Stimulated activated memory B cell treated with anti-CD40 and anti-IgM and Interleukin-4, amounts not matched to agents 10 μg/mL and 1 μg/mL and 100 μg/mL, for 72 hours (primary cell): ENCODE data around the gene NUP188.
"Not testable (repeated sequence)": the region's sequence is repeated elsewhere in the genome, so short reads cannot be mapped to it uniquely, and the experiment has no call there.

Experiments used
- ATAC-seq: fragments of 150-1000 bp; cut with Tn5 transposase; 2 replicates; pipeline ENCODE4 v1.10.0; 2021
- H3K27ac Mint-ChIP-seq: one replicate; pipeline ENCODE4 v1.8.0; 2022; ENCODE audit warnings: mild to moderate bottlenecking, mixed read lengths
- H3K27me3 Mint-ChIP-seq: one replicate; pipeline ENCODE4 v1.8.0; 2022; ENCODE audit warnings: mixed read lengths
- H3K36me3 Mint-ChIP-seq: one replicate; pipeline ENCODE4 v1.8.0; 2022; ENCODE audit warnings: mixed read lengths
- H3K4me1 Mint-ChIP-seq: one replicate; pipeline ENCODE4 v1.8.0; 2022; ENCODE audit warnings: mixed read lengths
- H3K4me3 Mint-ChIP-seq: one replicate; pipeline ENCODE4 v1.8.0; 2022; ENCODE audit warnings: mild to moderate bottlenecking, moderate library complexity, mixed read lengths
- H3K9me3 Mint-ChIP-seq: one replicate; pipeline ENCODE4 v1.8.0; 2022; ENCODE audit warnings: mixed read lengths

NUP188 gene

DNA sequence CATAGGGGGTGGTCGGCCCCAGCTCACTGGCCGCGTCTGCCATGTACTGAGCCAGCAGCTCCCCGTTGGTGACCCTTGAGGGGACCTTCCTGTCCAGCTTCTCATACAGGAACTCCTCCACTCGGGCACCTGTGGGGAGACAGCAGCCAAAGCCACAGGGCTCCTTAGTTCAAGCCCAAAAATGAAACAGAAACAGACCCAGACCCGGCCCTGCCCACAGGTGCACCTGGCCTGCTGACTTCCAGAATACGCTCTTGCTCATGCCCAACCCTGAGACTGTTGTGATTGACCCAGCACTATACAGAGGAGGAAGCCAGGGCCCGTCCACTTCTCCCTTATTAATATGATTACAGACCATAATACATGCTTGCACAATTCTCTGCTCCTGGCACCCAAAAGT is 73.6 kb downstream of the NUP188 start:
- Mint-ChIP-seq H3K4me3 (peak overlapping the region; percentile 54), H3K4me1 (peaks cover 28% of the 10 kb centered on the region), H3K9me3 (no peaks in the 10 kb centered on the region), H3K27me3 (no peaks in the 10 kb centered on the region), H3K27ac (peak overlapping the region; percentile 80), H3K36me3 (peaks cover 11% of the 10 kb centered on the region)
- ATAC-seq, result peak; percentile 92

- Mint-ChIP-seq H3K9me3 (no peaks in the 10 kb centered on the region), H3K4me1 (peaks cover 37% of the 10 kb centered on the region), H3K4me3 (no peak overlapping the region), H3K27me3 (no peaks in the 10 kb centered on the region), H3K36me3 (peaks cover 11% of the 10 kb centered on the region), H3K27ac (peak overlapping the region; percentile 80)
- ATAC-seq, result no peak
Measured at GRCh38 chr9:129022037-129022436, 74.5 kb downstream of the NUP188 start.

GRCh38 chr9:129023036-129023907 is 75.8 kb downstream of the NUP188 start:
- H3K27ac Mint-ChIP-seq, result peak overlapping the region; percentile 80
- ATAC-seq, result no peak

DNA sequence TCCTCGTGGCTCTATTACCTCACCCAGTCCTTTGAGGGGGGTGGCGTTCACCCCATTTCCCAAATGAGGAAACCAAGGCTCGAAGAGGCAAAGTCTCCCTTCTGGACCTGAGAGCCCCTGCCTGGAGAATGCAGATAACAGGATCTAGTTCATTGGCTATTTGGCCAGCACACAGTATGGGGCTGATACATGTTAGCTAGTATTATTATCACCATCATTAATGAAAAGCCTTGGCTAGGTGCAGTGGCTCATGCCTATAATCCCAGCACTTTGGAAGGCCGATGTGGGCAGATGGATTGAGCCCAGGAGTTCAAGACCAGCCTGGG is 76.4 kb downstream of the NUP188 start:
- Mint-ChIP-seq H3K27me3 (no peaks in the 10 kb centered on the region), H3K36me3 (peaks cover 8% of the 10 kb centered on the region), H3K27ac (no peak overlapping the region), H3K9me3 (no peaks in the 10 kb centered on the region), H3K4me1 (peaks cover 44% of the 10 kb centered on the region), H3K4me3 (no peak overlapping the region)
- no peak for ATAC-seq

More at GRCh38 chr9:129023036-129023907, 75.8 kb downstream of the NUP188 start:
- H3K4me3 Mint-ChIP-seq, result no peak overlapping the region
- H3K36me3 Mint-ChIP-seq, result peaks cover 11% of the 10 kb centered on the region
- no peaks in the 10 kb centered on the region for H3K9me3 Mint-ChIP-seq
- no peaks in the 10 kb centered on the region for H3K27me3 Mint-ChIP-seq
- H3K4me1 Mint-ChIP-seq, result peaks cover 44% of the 10 kb centered on the region

- no peak for ATAC-seq
- H3K4me3 Mint-ChIP-seq, result no peak overlapping the region
- no peaks in the 10 kb centered on the region for H3K27me3 Mint-ChIP-seq
- H3K36me3 Mint-ChIP-seq, result peaks cover 4% of the 10 kb centered on the region
- H3K4me1 Mint-ChIP-seq, result peaks cover 41% of the 10 kb centered on the region
- H3K9me3 Mint-ChIP-seq, result no peaks in the 10 kb centered on the region
- H3K27ac Mint-ChIP-seq, result peak overlapping the region; percentile 74
Measured at GRCh38 chr9:129026442-129027223, 79.1 kb downstream of the NUP188 start.

- ATAC-seq, result no peak
- peaks cover 35% of the 10 kb centered on the region for H3K4me1 Mint-ChIP-seq
- H3K36me3 Mint-ChIP-seq, result peaks cover under 1% of the 10 kb centered on the region
- H3K4me3 Mint-ChIP-seq, result peak overlapping the region; percentile 81
- peak overlapping the region; percentile 74 for H3K27ac Mint-ChIP-seq
- H3K9me3 Mint-ChIP-seq, result no peaks in the 10 kb centered on the region
- no peaks in the 10 kb centered on the region for H3K27me3 Mint-ChIP-seq
Measured at GRCh38 chr9:129027224-129027684, 79.8 kb downstream of the NUP188 start.

- Mint-ChIP-seq H3K27me3 (no peaks in the 10 kb centered on the region), H3K36me3 (no peaks in the 10 kb centered on the region), H3K9me3 (no peaks in the 10 kb centered on the region), H3K4me1 (peaks cover 33% of the 10 kb centered on the region), H3K27ac (peak overlapping the region; percentile 74), H3K4me3 (peak overlapping the region; percentile 81)
- ATAC-seq, result peak; percentile 77
Measured at GRCh38 chr9:129027685-129028191, 80.2 kb downstream of the NUP188 start.

- Mint-ChIP-seq H3K9me3 (no peaks in the 10 kb centered on the region), H3K36me3 (no peaks in the 10 kb centered on the region), H3K4me3 (peak within 1 kb of the TSS; percentile 81), H3K4me1 (peaks cover 33% of the 10 kb centered on the region), H3K27ac (peak within 1 kb of the TSS; percentile 74), H3K27me3 (no peaks in the 10 kb centered on the region)
- peak; percentile 97 for ATAC-seq
Measured at GRCh38 chr9:129028192-129028966, 80.9 kb downstream of the NUP188 start, which contains the start of gene SH3GLB2. Gene SH3GLB2, minus strand, starts transcription at chr9:129028331. Its CDS starts 177 bp downstream, at chr9:129028154.

DNA sequence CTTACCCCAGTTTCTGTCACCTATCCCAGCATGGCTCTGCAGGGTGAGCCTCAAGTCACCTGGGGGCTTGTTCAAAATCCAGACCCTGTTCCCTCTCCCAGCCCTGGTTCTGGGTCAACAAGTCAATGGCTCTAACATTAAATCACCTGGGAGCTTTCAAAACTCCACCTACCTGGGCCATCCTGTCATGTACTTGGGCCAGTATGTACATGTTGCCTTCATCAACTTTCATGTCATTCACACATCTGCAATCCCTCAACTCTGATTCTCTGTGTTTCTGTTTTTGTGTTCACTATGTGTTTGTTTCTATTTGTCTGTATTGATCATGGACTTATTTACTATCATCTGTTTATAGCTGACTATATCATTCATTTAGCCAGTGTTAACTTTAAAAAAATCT is 82.7 kb downstream of the NUP188 start:
- peaks cover 31% of the 10 kb centered on the region for H3K4me1 Mint-ChIP-seq
- H3K4me3 Mint-ChIP-seq, result no peak overlapping the region
- no peaks in the 10 kb centered on the region for H3K36me3 Mint-ChIP-seq
- no peak overlapping the region for H3K27ac Mint-ChIP-seq
- ATAC-seq, result no peak
- no peaks in the 10 kb centered on the region for H3K27me3 Mint-ChIP-seq
- no peaks in the 10 kb centered on the region for H3K9me3 Mint-ChIP-seq

- ATAC-seq, result no peak
- Mint-ChIP-seq H3K4me3 (no peak overlapping the region), H3K9me3 (no peaks in the 10 kb centered on the region), H3K4me1 (peaks cover 27% of the 10 kb centered on the region), H3K27ac (no peak overlapping the region), H3K36me3 (no peaks in the 10 kb centered on the region), H3K27me3 (no peaks in the 10 kb centered on the region)
Measured at GRCh38 chr9:129031514-129031913, 84.0 kb downstream of the NUP188 start.

DNA sequence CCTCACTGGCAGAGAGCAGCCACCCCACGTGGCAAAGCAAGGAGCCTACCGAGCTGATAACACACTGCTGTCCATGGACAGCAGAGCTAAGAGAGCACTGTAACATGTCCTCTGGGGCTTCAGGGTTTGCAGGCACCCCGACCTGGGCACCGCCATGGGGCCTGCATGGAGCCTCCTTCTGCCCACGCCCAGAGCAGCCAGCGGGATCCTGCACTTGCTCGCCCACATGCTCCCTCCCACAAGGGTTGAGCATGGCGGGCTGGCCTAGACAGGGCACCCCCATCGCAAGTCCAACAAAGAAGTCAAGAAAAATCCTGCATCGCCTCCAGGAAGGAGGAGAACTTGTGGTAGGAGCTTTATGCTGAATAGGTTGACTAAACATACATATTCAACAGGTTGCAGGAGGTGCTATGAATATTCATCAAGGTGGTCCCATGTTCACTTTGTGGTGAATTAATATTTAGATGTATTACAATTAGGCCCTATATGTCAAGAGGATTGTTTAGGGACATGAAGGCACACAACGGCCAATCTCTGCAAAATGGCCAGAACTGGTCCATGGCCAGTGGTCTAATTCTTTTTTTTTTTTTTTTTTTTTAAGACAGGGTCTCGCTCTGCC is 85.2 kb downstream of the NUP188 start:
- H3K36me3 Mint-ChIP-seq, result no peaks in the 10 kb centered on the region
- H3K27ac Mint-ChIP-seq, result no peak overlapping the region
- no peak overlapping the region for H3K4me3 Mint-ChIP-seq
- no peak for ATAC-seq
- H3K27me3 Mint-ChIP-seq, result no peaks in the 10 kb centered on the region
- no peaks in the 10 kb centered on the region for H3K9me3 Mint-ChIP-seq
- peaks cover 27% of the 10 kb centered on the region for H3K4me1 Mint-ChIP-seq

GRCh38 chr9:129033216-129033615 is 85.7 kb downstream of the NUP188 start:
- peaks cover 32% of the 10 kb centered on the region for H3K4me1 Mint-ChIP-seq
- no peaks in the 10 kb centered on the region for H3K27me3 Mint-ChIP-seq
- no peaks in the 10 kb centered on the region for H3K9me3 Mint-ChIP-seq
- H3K36me3 Mint-ChIP-seq, result no peaks in the 10 kb centered on the region
- H3K4me3 Mint-ChIP-seq, result no peak overlapping the region
- no peak overlapping the region for H3K27ac Mint-ChIP-seq
- no peak for ATAC-seq

GRCh38 chr9:129035838-129036237 is 88.3 kb downstream of the NUP188 start:
- not testable (repeated sequence) for H3K9me3 Mint-ChIP-seq, H3K27me3 Mint-ChIP-seq, H3K36me3 Mint-ChIP-seq
- peaks cover 44% of the 10 kb centered on the region for H3K4me1 Mint-ChIP-seq
- peak overlapping the region; percentile 90 for H3K27ac Mint-ChIP-seq
- H3K4me3 Mint-ChIP-seq, result peak overlapping the region; percentile 92
- ATAC-seq, result peak; percentile 1

GRCh38 chr9:129036241-129036922 is 88.9 kb downstream of the NUP188 start, which contains the start of gene MIGA2:
Gene MIGA2, plus strand, starts transcription at chr9:129036626. Its CDS starts 3,969 bp downstream, at chr9:129040595.
- Mint-ChIP-seq H3K9me3 (no peaks in the 10 kb centered on the region), H3K4me3 (peak within 1 kb of the TSS; percentile 92), H3K4me1 (peaks cover 44% of the 10 kb centered on the region), H3K36me3 (peaks cover under 1% of the 10 kb centered on the region), H3K27me3 (no peaks in the 10 kb centered on the region), H3K27ac (peak within 1 kb of the TSS; percentile 90)
- peak; percentile 99 for ATAC-seq
